ENCODE results near the gene KDM2A. TPM values are rescaled to one million over a fixed set of nuclear protein-coding genes. Genes with fewer than 3 reads are reported as not detected.

Gene KDM2A
- polyA plus RNA-seq, 1 experiment, result 52.2 TPM

- POLR2A ChIA-PET, result no interaction called here
- no peak overlapping the region for H3K4me3 ChIP-seq (ENCODE audit: low read depth, low read length)
- TF ChIP-seq CTCF (IDR thresholded peaks at IDR 0.05; ENCODE audit: low read depth, low read length), result no peak
- CTCF ChIA-PET, result no interaction called here
- no peaks in the 10 kb centered on the region for H3K9me3 ChIP-seq (ENCODE audit: control insufficient read depth, insufficient read depth, low read length)
- no peak for DNase-seq (ENCODE audit: low read depth, low spot score)
- no peaks in the 10 kb centered on the region for H3K27me3 ChIP-seq (ENCODE audit: control insufficient read depth, insufficient read depth, low read length)
- H3K27ac ChIP-seq (ENCODE audit: low read depth, low read length), result no peak overlapping the region
Measured at GRCh38 chr11:67248653-67249052, 129.6 kb downstream of the KDM2A start.

GRCh38 chr11:67250059-67251043 is 131.3 kb downstream of the KDM2A start:
- no peaks in the 10 kb centered on the region for H3K9me3 ChIP-seq (ENCODE audit: control insufficient read depth, insufficient read depth, low read length)
- no peaks in the 10 kb centered on the region for H3K27me3 ChIP-seq (ENCODE audit: control insufficient read depth, insufficient read depth, low read length)
- DNase-seq (ENCODE audit: low read depth, low spot score), result no peak
- ChIA-PET CTCF (interaction anchor here (1.4 kb wide), 1 partner anchor 101 kb away, joined by 3 read pairs; no protein-coding TSS in a partner anchor), POLR2A (interaction anchor here (1.7 kb wide), 1 partner anchor 11 kb away, joined by 7 read pairs; no protein-coding TSS in a partner anchor)
- no peak overlapping the region for H3K4me3 ChIP-seq (ENCODE audit: low read depth, low read length)
- TF ChIP-seq CTCF (IDR thresholded peaks at IDR 0.05; ENCODE audit: low read depth, low read length), result no peak
- no peak overlapping the region for H3K27ac ChIP-seq (ENCODE audit: low read depth, low read length)

GRCh38 chr11:67251841-67252240 is 132.8 kb downstream of the KDM2A start:
- no peak for DNase-seq (ENCODE audit: low read depth, low spot score)
- Histone ChIP-seq H3K27ac (ENCODE audit: low read depth, low read length) (no peak overlapping the region), H3K27me3 (ENCODE audit: control insufficient read depth, insufficient read depth, low read length) (no peaks in the 10 kb centered on the region), H3K9me3 (ENCODE audit: control insufficient read depth, insufficient read depth, low read length) (no peaks in the 10 kb centered on the region), H3K4me3 (ENCODE audit: low read depth, low read length) (no peak overlapping the region)
- ChIA-PET CTCF (interaction anchor here (0.6 to 2.8 kb wide), 3 partner anchors 11 to 124 kb away, joined by 3 to 30 read pairs (median 3); no protein-coding TSS in a partner anchor), POLR2A (no interaction called here)
- no peak for TF ChIP-seq CTCF (IDR thresholded peaks at IDR 0.05; ENCODE audit: low read depth, low read length)

GRCh38 chr11:67252831-67253239 is 133.8 kb downstream of the KDM2A start:
- DNase-seq (ENCODE audit: low read depth, low spot score), result no peak
- H3K27ac ChIP-seq (ENCODE audit: low read depth, low read length), result no peak overlapping the region
- H3K4me3 ChIP-seq (ENCODE audit: low read depth, low read length), result no peak overlapping the region
- peak; percentile 41 for TF ChIP-seq CTCF (IDR thresholded peaks at IDR 0.05; ENCODE audit: low read depth, low read length)
- no peaks in the 10 kb centered on the region for H3K27me3 ChIP-seq (ENCODE audit: control insufficient read depth, insufficient read depth, low read length)
- no peaks in the 10 kb centered on the region for H3K9me3 ChIP-seq (ENCODE audit: control insufficient read depth, insufficient read depth, low read length)
- ChIA-PET POLR2A (interaction anchor here (0.6 to 1.7 kb wide), 3 partner anchors 9 to 786 kb away, joined by 3 to 10 read pairs (median 5); partner anchors contain the start of gene PELI3), CTCF (interaction anchor here (2.8 kb wide), 1 partner anchor 10 kb away, joined by 30 read pairs; no protein-coding TSS in a partner anchor)
